ENCODE data around the gene GLCCI1.

The GLCCI1 gene

DNA sequence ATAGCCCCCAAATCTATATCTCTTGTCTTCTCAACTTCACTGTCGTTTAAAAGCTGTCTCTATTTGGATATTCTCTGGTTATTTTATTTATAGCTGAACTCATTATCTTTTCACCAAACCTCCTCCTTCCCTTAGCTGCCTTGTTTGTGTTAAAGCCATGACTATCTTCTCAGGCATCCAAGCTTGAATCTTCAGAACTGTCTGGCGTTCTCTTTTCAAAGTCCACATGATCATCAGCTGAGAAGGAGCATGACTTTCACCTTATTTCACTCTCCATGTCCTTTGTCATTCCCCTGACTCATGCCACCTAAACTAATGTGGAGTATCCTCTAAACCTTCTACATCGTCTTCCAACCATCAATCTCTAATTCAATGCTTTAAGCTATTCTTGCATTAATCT lies 5.7 kb upstream of the GLCCI1 start:
- DNase-seq (ENCODE audit: low read depth in 2 of 2): no peak

DNA sequence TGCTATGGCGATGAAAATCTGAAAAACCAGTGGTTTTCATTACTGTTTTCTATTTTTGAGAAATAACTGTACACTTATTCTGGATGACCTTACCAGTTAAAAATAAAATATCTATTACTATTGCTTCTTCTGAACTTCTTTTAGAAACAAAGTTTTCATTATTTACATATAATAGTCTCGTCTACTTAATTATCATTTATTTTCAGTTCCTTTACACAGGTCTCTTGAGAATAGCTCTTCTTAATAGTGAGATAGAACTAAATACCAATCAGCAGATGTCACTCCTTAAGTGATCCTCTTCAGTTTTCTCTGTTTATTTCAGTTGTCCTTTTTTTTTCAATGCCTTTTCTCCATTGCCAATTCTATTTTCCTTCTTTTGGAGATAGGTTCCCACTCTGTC lies 4.3 kb upstream of the GLCCI1 start:
- DNase-seq (ENCODE audit: low read depth in 2 of 2): no peak

DNA sequence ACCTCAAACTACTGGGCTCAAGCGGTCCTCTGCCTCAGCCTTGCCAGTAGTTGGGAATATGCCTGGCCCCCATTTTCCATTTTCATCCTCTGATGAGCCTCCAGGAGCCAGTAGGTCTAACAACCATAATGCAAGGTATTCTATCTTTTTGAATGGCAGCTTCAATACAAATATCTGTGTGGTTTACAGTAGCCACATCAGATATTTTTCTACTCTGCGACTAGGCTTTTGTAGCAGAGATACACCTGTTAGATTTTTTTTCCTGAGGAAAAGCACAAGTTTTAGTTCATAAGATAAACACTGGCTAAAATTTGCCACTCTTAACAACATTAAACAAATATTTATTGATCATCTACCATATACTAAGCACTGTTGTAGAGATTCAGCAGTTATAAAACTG lies 3.9 kb upstream of the GLCCI1 start:
- no peak for DNase-seq (ENCODE audit: low read depth in 2 of 2)

DNA sequence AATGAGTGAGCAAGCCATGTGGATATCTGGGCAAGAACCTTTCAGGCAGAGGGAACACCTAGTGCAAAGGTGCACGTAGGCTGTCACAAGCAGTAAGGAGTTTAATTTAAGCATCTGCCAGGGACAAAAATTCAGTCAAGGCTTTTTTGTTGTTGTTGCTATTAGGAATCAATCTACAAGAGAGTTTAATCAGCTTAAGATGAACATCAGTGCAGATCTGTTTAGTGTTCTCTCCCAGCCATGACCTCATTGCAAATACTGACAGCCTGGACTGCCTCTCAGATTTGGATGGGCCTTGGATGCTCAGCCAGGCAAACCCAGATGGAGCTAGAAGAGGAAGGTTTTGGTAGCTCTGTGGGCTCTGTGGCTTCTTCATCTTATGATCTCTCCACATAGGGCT lies 3.3 kb upstream of the GLCCI1 start:
- DNase-seq (ENCODE audit: low read depth in 2 of 2): no peak

DNA sequence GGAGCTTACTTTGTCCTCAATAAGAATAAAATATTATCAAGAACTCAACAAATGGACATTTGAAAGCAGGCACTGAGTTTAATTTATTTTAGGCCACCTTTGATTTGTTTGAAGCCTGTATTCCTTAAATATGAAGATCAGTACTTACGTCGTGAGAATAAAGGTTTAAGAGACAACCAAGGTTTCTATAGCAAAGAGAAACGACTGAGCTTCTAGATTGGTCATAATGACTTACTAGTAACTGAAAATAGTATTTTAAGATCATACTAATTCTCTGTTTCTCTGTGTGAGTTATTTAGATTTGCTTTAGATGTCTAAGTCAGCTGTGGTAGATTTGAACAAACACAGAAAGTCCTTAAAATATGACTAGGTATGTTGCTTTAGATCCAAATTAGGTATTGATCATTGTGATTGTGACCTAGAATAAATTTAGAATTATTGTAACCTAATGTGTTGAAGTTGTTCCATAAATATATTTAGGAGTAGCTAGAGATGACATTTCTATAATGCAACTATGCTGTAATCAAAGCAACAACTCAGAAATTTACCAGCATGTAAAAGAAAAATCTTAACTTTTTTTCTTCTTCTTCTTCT lies 2.4 kb upstream of the GLCCI1 start:
- DNase-seq (ENCODE audit: low read depth in 2 of 2): no peak

DNA sequence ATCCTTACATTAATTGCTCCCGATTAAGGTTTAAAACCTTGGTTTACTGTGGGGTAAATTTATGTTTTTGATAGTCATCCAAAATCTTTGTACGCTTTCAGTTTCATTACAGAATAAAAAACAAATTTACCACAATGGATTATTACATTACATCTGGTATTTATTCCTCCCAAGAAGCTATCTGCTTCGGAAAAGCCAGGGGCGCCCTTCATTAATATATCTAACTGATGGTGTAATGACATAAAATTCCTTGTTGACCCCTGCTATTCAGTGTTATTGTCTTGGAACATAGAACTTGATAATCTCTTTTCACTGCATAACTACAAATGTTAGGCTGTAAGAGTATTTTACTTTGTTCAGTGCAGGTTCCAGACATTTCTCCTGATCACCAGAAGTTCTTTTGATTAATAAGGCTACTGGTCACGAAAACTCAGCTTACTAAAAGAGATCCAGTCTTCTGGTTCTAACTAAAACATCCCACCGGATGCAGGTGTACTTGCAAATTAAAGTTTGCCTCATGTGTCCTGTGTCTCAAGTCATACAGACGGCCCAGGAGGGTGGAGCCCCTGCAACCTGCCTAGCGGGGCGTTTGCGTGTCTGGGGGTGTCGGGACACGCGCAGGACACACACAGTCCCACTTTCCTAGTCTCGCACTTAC lies 581 bp upstream of the GLCCI1 start:
- DNase-seq (ENCODE audit: low read depth in 2 of 2): no peak

DNA sequence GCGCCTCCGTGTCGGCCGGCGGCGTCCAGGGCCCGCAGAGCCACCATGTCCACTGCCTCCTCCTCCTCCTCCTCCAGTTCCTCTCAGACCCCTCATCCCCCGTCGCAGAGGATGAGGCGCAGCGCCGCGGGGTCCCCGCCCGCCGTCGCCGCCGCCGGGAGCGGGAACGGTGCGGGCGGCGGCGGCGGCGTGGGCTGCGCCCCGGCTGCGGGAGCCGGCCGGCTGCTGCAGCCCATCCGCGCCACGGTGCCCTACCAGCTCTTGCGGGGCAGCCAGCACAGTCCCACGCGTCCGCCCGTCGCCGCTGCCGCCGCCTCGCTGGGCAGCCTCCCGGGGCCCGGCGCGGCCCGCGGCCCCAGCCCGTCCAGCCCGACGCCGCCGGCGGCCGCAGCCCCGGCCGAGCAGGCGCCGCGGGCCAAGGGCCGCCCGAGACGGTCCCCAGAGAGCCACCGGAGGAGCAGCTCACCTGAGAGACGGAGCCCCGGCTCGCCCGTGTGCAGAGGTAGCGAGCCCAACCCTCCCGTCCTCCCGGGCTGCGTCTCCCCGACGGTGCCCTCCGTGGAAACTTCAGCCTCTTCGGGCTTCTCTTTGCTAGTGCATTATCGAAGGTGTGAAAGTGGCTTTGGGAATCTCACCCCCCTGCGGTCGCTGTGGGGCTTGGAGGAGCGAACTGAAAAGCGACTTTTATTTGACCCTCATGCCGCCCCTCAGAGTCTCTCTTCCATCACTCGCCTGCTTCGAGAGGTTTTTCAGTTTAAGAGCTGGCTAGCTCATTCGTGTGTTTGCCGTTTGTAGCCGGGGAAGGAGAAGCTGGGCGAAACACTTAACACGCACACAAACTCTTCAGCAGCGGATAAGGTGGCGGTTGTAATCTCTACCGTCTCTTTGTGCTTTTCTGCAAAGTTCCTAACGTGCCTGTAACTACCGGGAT lies 975 bp downstream of the GLCCI1 start:
- peak in 1 of 2 donors; percentile 42 for DNase-seq (ENCODE audit: low read depth in 2 of 2)

DNA sequence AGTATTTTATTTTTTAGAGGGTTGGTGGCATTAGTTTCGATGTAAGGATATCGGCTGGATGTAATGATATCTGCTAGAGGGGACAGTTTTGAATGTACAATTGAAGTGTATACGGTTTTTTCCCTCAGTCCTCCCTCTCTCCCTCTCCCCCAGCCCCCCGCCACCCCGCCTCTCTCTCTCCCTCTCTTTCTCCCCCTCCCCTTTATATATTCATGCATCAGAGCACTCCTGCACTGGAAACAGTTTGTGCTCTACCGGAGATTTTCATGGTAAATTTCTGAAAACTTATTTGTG lies 1.6 kb downstream of the GLCCI1 start:
- DNase-seq (ENCODE audit: low read depth in 2 of 2): no peak

DNA sequence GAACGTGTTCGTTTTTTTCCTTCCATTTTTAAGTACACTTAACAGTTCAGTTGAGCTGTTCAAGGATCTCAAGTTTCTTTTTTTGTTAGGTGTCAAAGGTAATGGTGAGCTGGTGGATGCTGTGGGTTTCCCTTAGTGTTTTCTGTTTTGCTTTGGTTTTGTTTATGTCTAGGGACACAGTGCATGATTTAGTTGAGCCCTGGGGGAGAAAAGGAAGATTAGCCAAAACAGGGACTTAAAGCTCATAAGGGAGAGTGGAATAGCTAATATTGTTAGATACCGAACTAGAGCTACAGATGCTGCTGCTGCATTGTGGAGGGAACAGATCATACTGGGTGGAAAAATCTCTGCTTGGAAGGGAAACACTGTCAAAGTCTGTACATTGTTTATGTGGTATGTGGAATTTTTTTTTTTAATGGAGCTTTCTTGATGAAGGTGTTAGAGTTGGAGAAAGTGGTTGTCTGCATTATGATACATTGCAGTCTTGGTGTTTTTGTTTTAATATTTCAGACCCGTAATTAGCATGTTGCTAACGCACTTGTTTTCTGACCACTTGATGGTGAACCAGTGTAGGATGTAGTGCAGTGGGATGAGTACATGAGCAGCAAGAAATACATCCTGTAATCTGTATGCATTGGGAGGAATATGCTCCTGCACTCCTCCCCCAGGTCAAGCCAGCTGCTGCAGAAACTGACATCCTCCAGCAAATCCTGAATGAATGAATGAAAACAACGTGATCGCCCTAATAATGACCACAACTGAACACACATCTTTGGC lies 2.1 kb downstream of the GLCCI1 start:
- no peak for DNase-seq (ENCODE audit: low read depth in 2 of 2)

DNA sequence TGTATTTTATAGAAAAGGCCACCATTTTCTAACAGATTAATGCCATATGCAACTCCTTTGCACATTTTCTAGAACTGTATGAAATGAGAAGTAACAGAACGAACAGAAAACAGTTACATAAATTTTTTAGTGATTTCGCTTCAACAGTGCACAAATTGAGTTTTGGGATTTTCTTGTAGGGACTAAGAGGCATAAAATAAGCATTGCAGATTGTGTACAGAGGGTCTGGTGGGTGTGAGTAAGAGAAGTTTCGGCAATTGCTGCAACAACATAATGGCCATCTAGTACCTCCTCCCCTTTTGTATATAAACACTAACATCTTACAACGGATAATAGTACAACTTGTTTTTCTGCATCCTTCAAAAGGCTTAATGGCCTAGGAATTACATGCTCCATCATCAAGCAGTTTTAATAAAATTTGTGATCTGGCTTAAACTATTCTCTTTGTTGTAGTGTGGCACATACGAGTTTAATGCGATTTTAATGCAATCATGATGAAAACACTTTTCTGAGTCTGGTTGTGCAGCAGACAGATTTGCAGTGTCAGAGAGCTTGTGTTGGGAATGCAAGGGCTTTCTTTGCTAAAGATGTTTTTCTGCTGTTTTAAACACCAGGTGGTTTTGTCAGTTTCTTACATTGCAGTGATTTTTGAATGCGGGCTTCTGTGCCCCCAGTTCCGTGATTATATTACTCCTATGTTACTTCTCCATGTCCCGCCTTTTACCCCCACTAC lies 2.9 kb downstream of the GLCCI1 start:
- DNase-seq (ENCODE audit: low read depth in 2 of 2): no peak

DNA sequence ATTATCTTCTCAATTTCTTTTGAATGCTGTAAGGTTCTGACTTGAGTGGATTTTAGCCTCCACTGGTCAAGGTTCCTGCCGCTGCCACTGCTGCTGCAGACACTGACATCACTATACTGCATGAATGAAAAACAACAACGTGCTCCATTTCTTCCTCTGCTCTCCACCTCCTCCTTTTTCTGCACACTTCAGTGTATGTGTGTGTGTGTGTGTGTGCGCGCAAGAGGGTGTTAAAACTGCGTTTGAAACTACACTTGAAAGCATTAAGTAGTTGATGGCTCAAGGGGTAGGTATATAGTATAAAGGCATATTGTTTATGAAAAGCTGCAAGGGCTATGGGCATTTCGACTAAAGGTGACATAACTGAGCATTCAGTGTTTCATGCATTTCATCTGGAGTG lies 3.5 kb downstream of the GLCCI1 start:
- DNase-seq (ENCODE audit: low read depth in 2 of 2): no peak

DNA sequence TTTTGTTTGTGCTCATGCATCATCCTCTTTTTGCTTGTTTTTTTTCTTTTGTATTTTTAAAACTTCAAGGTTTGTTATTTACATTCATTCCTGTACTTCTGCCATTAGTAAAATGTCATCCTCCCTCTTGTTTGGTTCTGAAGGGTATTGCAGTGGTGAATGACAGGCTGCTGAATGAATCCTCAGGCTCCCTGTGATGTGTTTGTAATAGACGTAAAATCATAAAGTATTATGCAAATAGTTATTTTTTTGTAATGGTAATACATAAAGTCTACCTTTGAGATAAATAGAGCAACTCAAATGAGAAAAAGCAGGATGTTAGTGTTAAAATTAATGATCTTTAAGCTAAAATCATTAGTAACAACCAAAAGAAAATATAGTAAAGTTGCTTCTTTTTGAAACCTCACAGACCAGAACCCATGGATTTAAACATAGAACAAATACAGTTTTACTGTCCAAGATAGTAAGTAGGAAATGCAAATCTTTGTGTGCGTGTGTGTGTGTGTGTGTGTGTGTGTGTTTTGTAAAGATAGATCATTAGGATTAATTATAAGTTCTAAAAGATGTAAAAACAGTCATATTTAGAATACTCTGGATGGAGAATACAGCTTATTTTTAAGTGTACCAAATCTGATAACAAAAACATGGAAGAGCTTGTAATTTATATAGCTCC lies 4.5 kb downstream of the GLCCI1 start:
- DNase-seq (ENCODE audit: low read depth in 2 of 2): no peak

DNA sequence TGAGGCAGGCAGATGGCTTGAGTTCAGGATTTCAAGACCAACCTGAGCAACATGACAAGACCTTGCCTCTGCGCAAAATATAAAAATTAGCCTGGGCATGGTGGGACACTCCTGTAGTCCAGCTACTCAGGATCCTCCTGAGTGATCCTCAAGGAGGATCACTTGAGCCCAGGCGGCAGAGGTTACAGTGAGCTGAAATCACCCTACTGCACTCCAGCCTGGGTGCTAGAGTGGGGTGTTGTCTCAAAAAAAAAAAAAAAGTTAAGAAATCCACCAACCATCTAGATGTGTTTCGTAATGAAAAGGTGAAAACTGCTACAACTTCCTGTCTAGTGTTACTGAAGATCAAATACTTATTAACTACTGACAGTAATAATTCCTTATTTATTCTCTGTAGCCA lies 8.1 kb downstream of the GLCCI1 start:
- no peak for DNase-seq (ENCODE audit: low read depth in 2 of 2)

DNA sequence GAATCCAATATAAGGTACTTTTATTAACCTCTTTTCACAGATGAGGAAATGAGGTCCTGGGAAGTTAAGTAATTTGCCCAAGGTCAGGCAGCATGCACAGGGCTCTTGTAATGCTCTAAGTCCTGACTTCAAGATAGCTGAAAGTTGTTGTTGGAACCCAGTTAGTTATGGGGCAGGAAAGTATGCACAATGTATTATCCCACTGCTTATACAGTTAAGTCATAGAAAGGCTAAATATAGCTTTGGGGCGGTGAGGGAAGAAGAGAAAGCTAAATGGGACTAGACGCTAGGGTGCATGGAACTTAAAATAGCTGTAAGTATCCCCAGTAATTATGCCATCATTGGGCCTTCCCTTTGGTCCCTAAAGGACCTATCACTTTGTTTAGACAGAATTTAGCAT lies 9.2 kb downstream of the GLCCI1 start:
- DNase-seq (ENCODE audit: low read depth in 2 of 2): no peak

DNA sequence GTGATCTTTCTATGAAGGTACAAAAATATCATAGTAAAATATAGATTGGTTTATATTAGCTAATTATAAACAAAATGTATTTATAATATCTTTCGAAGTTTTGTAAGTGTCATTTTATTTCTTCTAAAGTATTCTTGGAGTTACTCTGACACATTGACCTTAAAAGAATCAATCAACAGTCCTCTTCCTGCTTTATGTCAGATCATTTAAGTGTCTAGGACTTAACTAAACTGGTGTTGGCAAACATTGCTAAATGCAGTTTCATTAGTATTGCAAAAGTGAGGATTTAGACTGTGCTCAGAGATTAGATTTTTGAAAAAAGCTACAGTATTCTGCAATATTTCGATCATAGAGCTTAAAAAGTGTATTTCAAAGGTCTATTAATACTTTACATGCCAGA lies 10.3 kb downstream of the GLCCI1 start:
- no peak for DNase-seq (ENCODE audit: low read depth in 2 of 2)

DNA sequence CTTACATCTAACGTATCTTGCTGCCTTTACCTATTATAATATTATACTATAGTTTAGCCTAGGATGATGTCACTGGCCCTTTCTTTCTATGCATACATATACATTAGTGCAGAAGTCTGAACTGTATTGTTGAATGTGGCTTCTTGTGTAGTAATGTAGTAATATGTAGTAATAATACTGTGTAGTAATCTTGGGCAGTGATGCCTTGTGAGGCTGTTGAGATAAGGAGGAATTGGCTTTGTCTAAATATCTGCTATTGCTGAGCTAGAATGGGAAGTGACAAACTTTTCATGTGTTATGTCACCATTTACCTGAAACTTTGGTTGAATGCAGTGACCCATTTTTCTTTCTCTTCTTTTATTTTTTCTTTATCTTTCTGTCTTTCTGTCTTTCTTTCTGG lies 11.0 kb downstream of the GLCCI1 start:
- DNase-seq (ENCODE audit: low read depth in 2 of 2): no peak

DNA sequence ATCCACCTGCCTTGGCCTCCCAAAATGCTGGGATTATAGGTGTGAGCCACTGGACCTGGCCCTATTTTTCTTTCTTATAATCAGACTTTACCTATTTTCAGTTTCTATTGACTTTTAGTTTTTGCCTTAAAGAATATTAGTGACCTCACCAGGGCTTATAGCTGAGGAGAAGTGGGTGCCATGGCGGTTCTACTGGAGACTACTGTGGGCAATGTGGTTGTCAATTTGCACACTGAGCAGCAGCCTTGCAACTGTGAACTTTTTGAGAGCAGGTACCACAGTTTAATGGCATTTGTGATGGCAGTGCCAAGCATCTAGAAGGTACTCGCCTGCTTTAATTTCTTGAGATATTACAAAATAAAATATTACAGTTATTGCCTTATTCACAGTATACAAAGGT lies 11.5 kb downstream of the GLCCI1 start:
- DNase-seq (ENCODE audit: low read depth in 2 of 2): no peak

DNA sequence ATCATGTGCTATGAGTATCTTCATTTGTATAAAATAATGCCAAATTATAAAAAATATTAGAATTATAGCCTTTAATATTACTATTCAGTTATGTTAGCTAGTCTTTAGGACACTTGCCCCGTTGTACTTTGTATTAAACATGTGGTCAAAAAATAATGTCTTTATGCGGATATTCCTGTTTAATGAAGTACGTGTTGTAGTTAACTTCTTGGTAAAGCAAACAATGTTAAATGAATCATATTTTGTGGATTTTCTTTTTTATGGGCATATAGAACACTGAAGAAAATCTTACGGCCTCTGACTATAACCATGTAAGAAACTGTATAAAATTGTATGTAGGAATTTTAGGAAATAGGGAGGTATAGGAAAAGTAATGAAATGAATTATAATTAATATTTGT lies 14.3 kb downstream of the GLCCI1 start:
- no peak for DNase-seq (ENCODE audit: low read depth in 2 of 2)

DNA sequence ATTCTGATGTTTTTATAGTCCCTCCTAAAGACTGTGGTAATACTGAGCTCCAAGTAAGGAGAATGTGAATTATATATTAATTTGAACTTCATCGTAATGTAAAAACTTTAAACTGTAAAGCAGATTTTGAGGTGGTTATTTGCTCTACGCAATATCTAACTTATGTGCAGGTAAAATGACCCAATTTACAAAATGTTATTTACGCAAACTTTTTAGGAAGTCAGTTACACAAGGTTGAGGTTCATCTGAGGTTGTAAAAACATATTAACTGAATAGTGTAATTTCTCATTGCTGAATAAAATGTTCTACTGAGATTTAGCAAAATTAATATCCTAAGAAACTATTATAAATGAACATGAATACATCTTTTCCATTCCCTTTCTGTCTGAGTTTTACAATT lies 15.8 kb downstream of the GLCCI1 start:
- no peak for DNase-seq (ENCODE audit: low read depth in 2 of 2)

DNA sequence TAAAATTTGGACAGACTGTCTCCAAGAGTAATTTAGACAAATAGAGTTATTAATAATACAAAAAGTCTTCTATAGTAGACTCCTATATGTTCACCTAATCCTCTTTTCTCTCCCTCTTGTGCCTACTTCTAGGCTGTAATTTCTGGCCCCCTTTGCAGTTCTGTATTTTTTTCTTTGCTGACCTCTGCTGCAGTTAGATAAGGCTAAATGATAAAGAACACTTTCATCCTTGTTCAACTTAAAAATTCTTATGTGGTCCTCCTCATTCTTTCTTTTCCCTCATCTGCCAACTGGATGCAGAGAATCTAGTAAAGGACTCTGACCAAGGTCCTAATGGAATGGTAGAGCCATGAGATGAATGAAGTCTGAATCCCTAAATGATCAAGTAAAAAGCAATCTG lies 20.1 kb downstream of the GLCCI1 start:
- no peak for DNase-seq (ENCODE audit: low read depth in 2 of 2)

DNA sequence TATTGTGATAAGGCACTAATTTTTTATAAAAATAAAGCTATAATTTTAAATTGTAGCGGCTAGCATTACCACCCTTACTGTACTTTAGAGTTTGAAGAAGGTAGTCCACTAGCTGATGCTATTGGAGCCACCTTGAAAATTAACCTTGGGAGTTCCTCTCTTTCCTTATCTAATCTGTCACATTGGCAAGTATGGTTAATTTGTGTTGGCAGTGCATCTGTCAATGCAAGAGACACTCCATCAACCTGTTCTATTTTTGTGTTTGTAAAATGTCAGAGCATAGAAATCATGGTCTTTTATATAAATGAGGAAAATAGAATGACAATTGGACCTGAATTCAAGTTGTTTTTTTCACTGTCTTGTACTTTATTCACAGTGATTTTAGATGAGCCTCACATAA lies 20.5 kb downstream of the GLCCI1 start:
- no peak for DNase-seq (ENCODE audit: low read depth in 2 of 2)

Measured in stimulated activated CD8-positive, alpha-beta memory T cell treated with anti-CD3 and anti-CD28 coated beads, Interleukin-7, amount 100 ng/mL, for 4 hours (primary cell).